ENCODE measurements around the gene BEX4. TPM values are rescaled to one million over a fixed set of nuclear protein-coding genes. Genes with fewer than 3 reads are reported as not detected.

The BEX4 gene
- total and polyA plus RNA-seq, 2 donors (not counting 1 experiment from before 2014, with no cell fraction given), result 11.1 to 12.4 TPM

- Histone ChIP-seq H3K27me3 (ENCODE audit: control insufficient read depth, insufficient read depth, low read length) (no peaks in the 10 kb centered on the region), H3K9ac (ENCODE audit: insufficient read depth, low read length) (no peak overlapping the region)
- TF ChIP-seq CTCF (conservative IDR thresholded peaks at IDR 0.05 in 1 of 2, IDR thresholded peaks at IDR 0.05 in 1 of 2; ENCODE audit: low read depth in 1 of 2, low read length in 2 of 2) (peak; percentile 78 to 80), EZH2 (IDR thresholded peaks at IDR 0.05; ENCODE audit: low read length, missing control alignments) (no peak)
Observed at GRCh38 chrX:103175944-103176753, 38.8 kb upstream of the BEX4 start.

GRCh38 chrX:103177556-103177955 is 37.4 kb upstream of the BEX4 start:
- H3K4me1 ChIP-seq (ENCODE audit: control insufficient read depth, extremely low read depth, insufficient read depth, low read length), result no peaks in the 10 kb centered on the region
- no peak overlapping the region for H2AFZ ChIP-seq (ENCODE audit: low read length)
- H3K4me3 ChIP-seq (replicated peaks in 1 of 4; ENCODE audit: control extremely low read depth in 1 of 4, insufficient read depth in 1 of 4, low read depth in 3 of 4, low read length in 4 of 4), result no peak overlapping the region
- H3K27ac ChIP-seq (ENCODE audit: insufficient read depth, low read length), result no peak overlapping the region
- no peaks in the 10 kb centered on the region for H3K79me2 ChIP-seq (ENCODE audit: control insufficient read depth, insufficient read depth, low read length)
- no peak overlapping the region for H3K9ac ChIP-seq (ENCODE audit: insufficient read depth, low read length)
- no peaks in the 10 kb centered on the region for H3K9me3 ChIP-seq (ENCODE audit: control insufficient read depth, insufficient read depth, low read depth, low read length)
- DNase-seq (ENCODE audit: low read depth in 2 of 2), result no peak
- no peak overlapping the region for H3K4me2 ChIP-seq (ENCODE audit: extremely low read depth, insufficient read depth, low read length)
- no peaks in the 10 kb centered on the region for H3K36me3 ChIP-seq (ENCODE audit: control insufficient read depth, insufficient read depth, low read length)
- TF ChIP-seq CTCF (conservative IDR thresholded peaks at IDR 0.05 in 1 of 2, IDR thresholded peaks at IDR 0.05 in 1 of 2; ENCODE audit: low read depth in 1 of 2, low read length in 2 of 2), result no peak
- no peak for TF ChIP-seq EZH2 (IDR thresholded peaks at IDR 0.05; ENCODE audit: low read length, missing control alignments)
- H4K20me1 ChIP-seq (ENCODE audit: control insufficient read depth, extremely low read depth, insufficient read depth, low read length), result no peaks in the 10 kb centered on the region
- no peaks in the 10 kb centered on the region for H3K27me3 ChIP-seq (ENCODE audit: control insufficient read depth, insufficient read depth, low read length)

More at GRCh38 chrX:103175944-103176753, 38.8 kb upstream of the BEX4 start:
- Histone ChIP-seq H3K9me3 (ENCODE audit: control insufficient read depth, insufficient read depth, low read depth, low read length) (no peaks in the 10 kb centered on the region), H3K4me2 (ENCODE audit: extremely low read depth, insufficient read depth, low read length) (peak overlapping the region; percentile 75), H3K79me2 (ENCODE audit: control insufficient read depth, insufficient read depth, low read length) (no peaks in the 10 kb centered on the region), H3K27ac (ENCODE audit: insufficient read depth, low read length) (no peak overlapping the region), H2AFZ (ENCODE audit: low read length) (peak overlapping the region; percentile 60), H3K4me1 (ENCODE audit: control insufficient read depth, extremely low read depth, insufficient read depth, low read length) (no peaks in the 10 kb centered on the region), H4K20me1 (ENCODE audit: control insufficient read depth, extremely low read depth, insufficient read depth, low read length) (no peaks in the 10 kb centered on the region), H3K4me3 (replicated peaks in 1 of 4; ENCODE audit: control extremely low read depth in 1 of 4, insufficient read depth in 1 of 4, low read depth in 3 of 4, low read length in 4 of 4) (peak overlapping the region in 2 of 4 experiments; percentile 14 to 34), H3K36me3 (ENCODE audit: control insufficient read depth, insufficient read depth, low read length) (no peaks in the 10 kb centered on the region)
- DNase-seq (ENCODE audit: low read depth in 2 of 2), result peak; percentile 13 to 51

- no peak for TF ChIP-seq EZH2 (IDR thresholded peaks at IDR 0.05; ENCODE audit: low read length, missing control alignments)
- no peak for TF ChIP-seq CTCF (conservative IDR thresholded peaks at IDR 0.05 in 1 of 2, IDR thresholded peaks at IDR 0.05 in 1 of 2; ENCODE audit: low read depth in 1 of 2, low read length in 2 of 2)
- no peak overlapping the region for H3K27ac ChIP-seq (ENCODE audit: insufficient read depth, low read length)
- no peak for DNase-seq (ENCODE audit: low read depth in 2 of 2)
- H3K79me2 ChIP-seq (ENCODE audit: control insufficient read depth, insufficient read depth, low read length), result no peaks in the 10 kb centered on the region
- no peaks in the 10 kb centered on the region for H3K4me1 ChIP-seq (ENCODE audit: control insufficient read depth, extremely low read depth, insufficient read depth, low read length)
- H2AFZ ChIP-seq (ENCODE audit: low read length), result no peak overlapping the region
- H3K27me3 ChIP-seq (ENCODE audit: control insufficient read depth, insufficient read depth, low read length), result no peaks in the 10 kb centered on the region
- no peaks in the 10 kb centered on the region for H3K36me3 ChIP-seq (ENCODE audit: control insufficient read depth, insufficient read depth, low read length)
- H4K20me1 ChIP-seq (ENCODE audit: control insufficient read depth, extremely low read depth, insufficient read depth, low read length), result no peaks in the 10 kb centered on the region
- H3K9ac ChIP-seq (ENCODE audit: insufficient read depth, low read length), result no peak overlapping the region
- H3K9me3 ChIP-seq (ENCODE audit: control insufficient read depth, insufficient read depth, low read depth, low read length), result no peaks in the 10 kb centered on the region
- no peak overlapping the region for H3K4me3 ChIP-seq (replicated peaks in 1 of 4; ENCODE audit: control extremely low read depth in 1 of 4, insufficient read depth in 1 of 4, low read depth in 3 of 4, low read length in 4 of 4)
- H3K4me2 ChIP-seq (ENCODE audit: extremely low read depth, insufficient read depth, low read length), result no peak overlapping the region
Observed at GRCh38 chrX:103183912-103184311, 31.0 kb upstream of the BEX4 start.
